Upper lobe of left lung (tissue), 6 donors: ENCODE data around the gene KRT76. TPM values are rescaled to one million over a fixed set of nuclear protein-coding genes. Genes with fewer than 3 reads are reported as not detected.

Experiments used
- ATAC-seq, 2 donors: fragments of 200-7000 bp; cut with Tn5 transposase; one replicate each; pipeline ENCODE4 v1.9.1; 2022; ENCODE audit warnings: mild to moderate bottlenecking in 2 of 2, moderate library complexity in 2 of 2; ENCODE audit not compliant: low FRiP score in 2 of 2
- DNase-seq, 2 donors: peaks; one replicate each; pipeline ENCODE4 v3.0.0-alpha.2; 2019 to 2020
- H3K27ac ChIP-seq, 4 donors: fragments of 200-600 bp; sonication (generic); one replicate each; pipeline ENCODE4 v1.5.1; 2016 to 2019
- H3K27me3 ChIP-seq, 4 donors: fragments of 200-600 bp; sonication (generic); one replicate each; pipeline ENCODE4 v1.5.1; 2017 to 2019
- H3K36me3 ChIP-seq, 4 donors: fragments of 200-600 bp; sonication (generic); one replicate each; pipeline ENCODE4 v1.5.1; 2016 to 2019
- H3K4me1 ChIP-seq, 4 donors: fragments of 200-600 bp; sonication (generic); one replicate each; pipeline ENCODE4 v1.5.1; 2018 to 2019
- H3K4me3 ChIP-seq, 4 donors: fragments of 200-600 bp; sonication (generic); one replicate each; pipeline ENCODE4 v1.5.1; 2017 to 2019; ENCODE audit warnings: mild to moderate bottlenecking in 2 of 4, moderate library complexity in 1 of 4
- H3K9me3 ChIP-seq, 4 donors: fragments of 200-600 bp; sonication (generic); one replicate each; pipeline ENCODE4 v1.5.1; 2018 to 2019
- CTCF ChIP-seq, 6 experiments: fragments of 450-650 bp in 4 of 6; fragments of 200-600 bp in 2 of 6; sonication (generic) in 2 of 6; IDR thresholded peaks; one replicate each; pipeline ENCODE4 v1.5.1; 2016 to 2019; ENCODE audit warnings: antibody characterized with exemption in 6 of 6
- EP300 ChIP-seq, 4 donors: sonication (generic); formaldehyde crosslinking; IDR thresholded peaks; one replicate each; pipeline ENCODE4 v1.5.1; 2017; ENCODE audit warnings: antibody characterized with exemption in 4 of 4, control low read depth in 2 of 4
- POLR2A ChIP-seq, 4 donors: fragments of 450-650 bp; IDR thresholded peaks; one replicate each; pipeline ENCODE4 v1.5.1; 2016 to 2017; ENCODE audit warnings: antibody characterized with exemption in 4 of 4, mild to moderate bottlenecking in 2 of 4
- POLR2AphosphoS5 ChIP-seq, 2 donors: sonication (generic); formaldehyde crosslinking; IDR thresholded peaks; one replicate each; pipeline ENCODE4 v1.5.1; 2017; ENCODE audit warnings: antibody characterized with exemption in 2 of 2
- WGBS, 2 donors: methylation state at CpG; one replicate each; pipeline ENCODE4 v1.1.5; 2017 to 2018; 5-methylcytosine and 5-hydroxymethylcytosine counted together
- total RNA-seq, 6 donors: library from RNA; depleted of rRNA in 4 of 6; stranded (reverse); fragments of >200 nt in 4 of 6; gene quantifications; one replicate each; pipeline versions ENCODE4 v1.1.0 to v1.2.1, GENCODE V29; 2016 to 2021
- donor health status: DM: no; HTN: no; CAD: no; lungs with moderate emphysema.
- donor health status: DM: no; HTN: yes; CAD: no; lungs with severe emphysema.

Gene KRT76
- total RNA-seq, 6 donors from 2014 or later = not detected

DNA sequence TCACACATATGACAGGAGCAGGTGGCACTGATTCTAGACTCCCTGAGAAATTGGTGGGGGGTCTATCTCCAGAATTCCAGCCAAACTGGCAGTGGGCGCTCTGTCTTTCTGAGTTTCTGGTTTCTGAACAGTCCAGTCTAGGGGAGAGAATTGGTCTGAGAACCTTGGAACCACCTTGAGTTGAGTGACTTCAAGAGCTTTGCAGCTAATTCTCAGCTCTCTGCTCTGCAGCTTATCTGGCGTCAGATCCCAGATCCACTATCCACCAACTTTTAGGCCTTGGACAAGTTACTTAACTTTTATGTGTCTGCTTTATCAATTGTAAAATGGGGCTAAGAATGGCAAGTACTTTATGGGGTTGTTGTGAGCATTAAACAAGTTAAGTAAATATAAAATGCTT is 1.7 kb upstream of the KRT76 start:
- 85 to 100% methylated on average over 2 of the region's 2 CpGs for WGBS, 2 donors
- Histone ChIP-seq H3K4me1 (no peaks in the 10 kb centered on the region), H3K36me3 (no peaks in the 10 kb centered on the region), H3K9me3 (no peaks in the 10 kb centered on the region), H3K27ac (no peak overlapping the region), H3K4me3 (no peak overlapping the region), H3K27me3 (no peaks in the 10 kb centered on the region)
- TF ChIP-seq POLR2AphosphoS5 (IDR thresholded peaks at IDR 0.05) (no peak), POLR2A (IDR thresholded peaks at IDR 0.05) (no peak), CTCF (IDR thresholded peaks at IDR 0.05) (no peak), EP300 (IDR thresholded peaks at IDR 0.05) (no peak)
- no peak for ATAC-seq
- DNase-seq = no peak

- DNase-seq = no peak
- no peaks in the 10 kb centered on the region for H3K27me3 ChIP-seq
- H3K4me3 ChIP-seq = no peak overlapping the region
- WGBS, 2 donors = 91 to 100% methylated on average over 3 to 4 of the region's 4 CpGs
- ATAC-seq = no peak
- no peak overlapping the region for H3K27ac ChIP-seq
- no peaks in the 10 kb centered on the region for H3K4me1 ChIP-seq
- H3K9me3 ChIP-seq = no peaks in the 10 kb centered on the region
- TF ChIP-seq POLR2AphosphoS5 (IDR thresholded peaks at IDR 0.05) = no peak
- TF ChIP-seq EP300 (IDR thresholded peaks at IDR 0.05) = no peak
- TF ChIP-seq POLR2A (IDR thresholded peaks at IDR 0.05) = no peak
- TF ChIP-seq CTCF (IDR thresholded peaks at IDR 0.05) = no peak
- no peaks in the 10 kb centered on the region for H3K36me3 ChIP-seq
These were observed 421 bp upstream of the KRT76 start for GRCh38 chr12:52777566-52777965.

DNA sequence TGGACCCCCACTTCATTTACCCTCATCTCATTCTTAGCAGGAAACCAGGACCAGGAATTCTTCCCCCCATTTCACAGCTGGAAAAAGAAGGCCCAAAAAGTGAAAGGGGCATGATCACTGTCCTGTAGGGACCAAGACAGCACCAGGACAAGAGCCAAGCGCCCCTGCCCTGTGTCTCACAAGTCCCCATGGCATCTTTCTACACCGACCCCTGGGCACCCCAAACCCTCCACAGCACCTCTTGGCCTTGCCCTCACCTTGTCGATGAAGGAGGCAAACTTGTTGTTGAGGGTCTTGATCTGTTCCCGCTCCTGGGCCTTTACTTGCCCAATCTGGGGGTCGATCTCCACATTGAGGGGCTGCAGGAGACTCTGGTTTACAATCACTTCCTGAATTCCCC is 710 bp downstream of the KRT76 start:
- no peaks in the 10 kb centered on the region for H3K9me3 ChIP-seq
- ATAC-seq (no peak), DNase-seq (no peak)
- WGBS, 2 donors = 82 to 87% methylated on average over 5 of the region's 5 CpGs
- H3K27me3 ChIP-seq = no peaks in the 10 kb centered on the region
- no peaks in the 10 kb centered on the region for H3K4me1 ChIP-seq
- H3K27ac ChIP-seq = no peak overlapping the region
- no peaks in the 10 kb centered on the region for H3K36me3 ChIP-seq
- no peak overlapping the region for H3K4me3 ChIP-seq
- TF ChIP-seq CTCF (IDR thresholded peaks at IDR 0.05) (no peak), EP300 (IDR thresholded peaks at IDR 0.05) (no peak), POLR2A (IDR thresholded peaks at IDR 0.05) (no peak)

DNA sequence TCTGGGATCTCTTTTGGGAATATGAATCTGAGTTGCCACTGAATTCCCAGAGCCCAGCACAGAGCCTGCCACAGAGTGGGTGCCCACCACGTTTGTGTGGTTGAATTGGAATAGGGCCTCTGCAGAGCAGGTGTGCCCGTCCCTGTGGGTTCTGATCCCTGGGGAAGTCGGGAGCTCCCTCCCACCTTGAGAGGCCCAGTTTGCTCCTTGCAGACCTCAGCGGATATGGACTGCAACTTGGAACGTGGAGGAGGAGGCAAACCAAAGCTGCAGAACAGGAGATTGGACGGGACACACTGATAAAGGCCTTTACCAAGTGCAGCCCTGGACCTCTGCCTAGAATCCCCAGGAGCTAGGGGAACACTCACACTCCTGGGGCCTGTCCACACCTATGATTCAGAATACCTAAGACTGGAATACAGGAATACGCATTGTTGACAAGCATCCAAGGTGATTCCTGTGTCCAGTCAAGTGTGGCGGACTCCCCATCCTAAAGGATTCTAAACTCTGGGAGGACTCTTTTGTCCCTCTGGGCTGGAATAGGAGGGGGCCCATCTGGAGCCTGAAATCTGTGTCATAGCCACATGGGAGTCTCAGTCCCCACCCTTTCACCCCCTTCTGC is 2.4 kb downstream of the KRT76 start:
- TF ChIP-seq POLR2AphosphoS5 (IDR thresholded peaks at IDR 0.05) = no peak
- no peak for TF ChIP-seq POLR2A (IDR thresholded peaks at IDR 0.05)
- TF ChIP-seq CTCF (IDR thresholded peaks at IDR 0.05) = no peak
- TF ChIP-seq EP300 (IDR thresholded peaks at IDR 0.05) = no peak
- no peak overlapping the region for H3K27ac ChIP-seq
- no peaks in the 10 kb centered on the region for H3K36me3 ChIP-seq
- no peak for ATAC-seq
- no peak for DNase-seq
- no peaks in the 10 kb centered on the region for H3K4me1 ChIP-seq
- H3K4me3 ChIP-seq = no peak overlapping the region
- H3K27me3 ChIP-seq = no peaks in the 10 kb centered on the region
- 66 to 80% methylated on average over 4 to 8 of the region's 8 CpGs for WGBS, 2 donors
- H3K9me3 ChIP-seq = no peaks in the 10 kb centered on the region

DNA sequence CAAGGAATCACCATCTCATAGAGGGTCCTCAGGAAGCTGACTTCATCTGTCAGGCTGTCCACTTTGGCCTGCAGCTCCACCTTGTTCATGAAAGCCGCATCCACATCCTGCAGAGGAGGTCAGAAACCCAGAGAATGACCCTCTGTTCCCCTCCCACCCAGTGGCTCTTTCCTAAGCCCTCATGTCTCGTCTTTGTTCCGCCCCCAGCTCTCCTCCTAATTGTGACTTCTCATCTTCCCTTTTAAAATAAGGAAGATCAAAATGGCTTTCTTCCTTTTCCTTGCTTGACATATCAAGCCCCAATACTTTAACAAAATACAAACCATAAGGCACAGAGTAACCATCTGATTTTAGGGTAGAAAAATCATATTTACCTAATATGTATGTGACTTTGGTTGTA is 4.4 kb downstream of the KRT76 start:
- H3K27ac ChIP-seq = no peak overlapping the region
- H3K9me3 ChIP-seq = no peaks in the 10 kb centered on the region
- no peaks in the 10 kb centered on the region for H3K4me1 ChIP-seq
- no peak for TF ChIP-seq CTCF (IDR thresholded peaks at IDR 0.05)
- 58 to 69% methylated on average over 3 of the region's 3 CpGs for WGBS, 2 donors
- ATAC-seq (no peak), DNase-seq (no peak)
- no peak overlapping the region for H3K4me3 ChIP-seq
- no peaks in the 10 kb centered on the region for H3K36me3 ChIP-seq
- no peaks in the 10 kb centered on the region for H3K27me3 ChIP-seq
